Muscle of leg (tissue), 11 donors: ENCODE results near the gene CLEC18B. TPM values are rescaled to one million over a fixed set of nuclear protein-coding genes. Genes with fewer than 3 reads are reported as not detected.
"Not testable (repeated sequence)": the region's sequence is repeated elsewhere in the genome, so short reads cannot be mapped to it uniquely, and the experiment has no call there.

ENCODE experiments used
- DNase-seq: peaks from one replicate; pipeline ENCODE4 v3.0.0; 2013
- H3K27ac ChIP-seq: one replicate; pipeline ENCODE4 v1.5.1; 2013; ENCODE audit warnings: mild to moderate bottlenecking, low read length, control low read depth
- H3K27me3 ChIP-seq: one replicate; pipeline ENCODE4 v1.6.1; 2013; ENCODE audit warnings: low read length; ENCODE audit not compliant: control insufficient read depth, insufficient read depth
- H3K36me3 ChIP-seq: one replicate; pipeline ENCODE4 v1.6.1; 2013; ENCODE audit warnings: low read length; ENCODE audit not compliant: control insufficient read depth, insufficient read depth
- H3K4me1 ChIP-seq: one replicate; pipeline ENCODE4 v1.6.1; 2013; ENCODE audit warnings: low read length; ENCODE audit not compliant: control insufficient read depth, insufficient read depth
- H3K4me3 ChIP-seq: one replicate; pipeline ENCODE4 v1.5.1; 2013; ENCODE audit warnings: low read length, control low read depth
- H3K9me3 ChIP-seq: replicated peaks from 2 replicates; pipeline ENCODE4 v1.6.1; 2013; ENCODE audit warnings: low read depth, low read length; ENCODE audit not compliant: control insufficient read depth
- WGBS: methylation state at CpG from one replicate; pipeline ENCODE4 v1.1.5; 2013; ENCODE audit warnings: missing lambda C conversion rate; ENCODE audit not compliant: insufficient coverage; 5-methylcytosine and 5-hydroxymethylcytosine counted together
- polyA plus RNA-seq, 8 donors: library from polyadenylated mRNA; unstranded; fragments of 120-200 nt; gene quantifications; one replicate each; pipeline versions ENCODE4 v1.2.1 to v1.2.3, GENCODE V29; 2013; ENCODE audit warnings: inconsistent platforms in 1 of 8, low replicate concordance in 1 of 8; ENCODE audit not compliant: insufficient read length in 8 of 8, insufficient read depth in 1 of 8
- total RNA-seq: library from RNA; stranded (reverse); fragments of 120-200 nt; gene quantifications from one replicate; pipeline ENCODE4 v1.2.4, GENCODE V29; 2013

CLEC18B gene
- total and polyA plus RNA-seq, 9 donors, result 0.95 to 3.1 (median 1.8) TPM; not detected in 1

GRCh38 chr16:74407362-74407705 is 13.9 kb downstream of the CLEC18B start:
- H3K4me3 ChIP-seq, result peak overlapping the region; percentile 45
- 13% methylated on average over 3 of the region's 23 CpGs for WGBS
- H3K36me3 ChIP-seq, H3K4me1 ChIP-seq, H3K27me3 ChIP-seq, H3K9me3 ChIP-seq: not testable (repeated sequence)
- DNase-seq, result peak; percentile 41
- peak overlapping the region; percentile 42 for H3K27ac ChIP-seq

- not testable (repeated sequence) for DNase-seq, H3K27ac ChIP-seq, H3K9me3 ChIP-seq, H3K4me1 ChIP-seq, H3K36me3 ChIP-seq, H3K27me3 ChIP-seq
- H3K4me3 ChIP-seq, result peak overlapping the region; percentile 45
- WGBS, result no CpG with 5 or more reads among the region's 71 CpGs
Measured at GRCh38 chr16:74406600-74407361, 14.5 kb downstream of the CLEC18B start.

GRCh38 chr16:74404148-74404933 is 16.9 kb downstream of the CLEC18B start:
- H3K36me3 ChIP-seq, H3K27ac ChIP-seq, H3K4me3 ChIP-seq, H3K27me3 ChIP-seq, H3K4me1 ChIP-seq, DNase-seq, H3K9me3 ChIP-seq: not testable (repeated sequence)
- no CpG with 5 or more reads among the region's 14 CpGs for WGBS

GRCh38 chr16:74400238-74400637 is 21.0 kb downstream of the CLEC18B start:
- not testable (repeated sequence) for DNase-seq, H3K27me3 ChIP-seq, H3K27ac ChIP-seq, H3K36me3 ChIP-seq, H3K9me3 ChIP-seq, H3K4me3 ChIP-seq, H3K4me1 ChIP-seq
- WGBS, result 82% methylated on average over 3 of the region's 4 CpGs

- H3K4me3 ChIP-seq, H3K27me3 ChIP-seq, H3K9me3 ChIP-seq, H3K27ac ChIP-seq, DNase-seq, H3K36me3 ChIP-seq, H3K4me1 ChIP-seq: not testable (repeated sequence)
- WGBS, result 21% methylated on average over 3 of the region's 15 CpGs
Measured at GRCh38 chr16:74398212-74398895, 22.9 kb downstream of the CLEC18B start.

- not testable (repeated sequence) for H3K4me3 ChIP-seq, H3K9me3 ChIP-seq, H3K27me3 ChIP-seq, H3K27ac ChIP-seq, H3K36me3 ChIP-seq, H3K4me1 ChIP-seq
- 41% methylated on average over 7 of the region's 7 CpGs for WGBS
- DNase-seq, result peak; percentile 42
Measured at GRCh38 chr16:74396521-74397017, 24.7 kb downstream of the CLEC18B start.

- DNase-seq, H3K27ac ChIP-seq, H3K4me3 ChIP-seq, H3K36me3 ChIP-seq, H3K9me3 ChIP-seq, H3K4me1 ChIP-seq, H3K27me3 ChIP-seq: not testable (repeated sequence)
- WGBS, result no CpG with 5 or more reads among the region's 5 CpGs
Measured at GRCh38 chr16:74394604-74395003, 26.7 kb downstream of the CLEC18B start.

- not testable (repeated sequence) for H3K9me3 ChIP-seq, H3K4me1 ChIP-seq, H3K36me3 ChIP-seq, H3K4me3 ChIP-seq, DNase-seq, H3K27ac ChIP-seq, H3K27me3 ChIP-seq
- WGBS, result 88% methylated on average over 6 of the region's 9 CpGs
Measured at GRCh38 chr16:74394131-74394530, 27.1 kb downstream of the CLEC18B start.

GRCh38 chr16:74391454-74392050 is 29.7 kb downstream of the CLEC18B start:
- not testable (repeated sequence) for DNase-seq, H3K27me3 ChIP-seq, H3K4me1 ChIP-seq, H3K36me3 ChIP-seq, H3K4me3 ChIP-seq, H3K27ac ChIP-seq, H3K9me3 ChIP-seq
- no CpG with 5 or more reads among the region's 13 CpGs for WGBS
